DMS153 treated with DMSO at 0.1 percent for 48 hours (cell line): ENCODE data around the gene GLRB.
A peak's percentile ranks its signal among the peaks of the same experiment; 100 is the strongest.
"Not testable (repeated sequence)": the region's sequence is repeated elsewhere in the genome, so short reads cannot be mapped to it uniquely, and the experiment has no call there.

Experiments
- DNase-seq: peaks from one replicate; lab custom pipeline; 2025; ENCODE audit not compliant: unreplicated experiment; lab: John Stamatoyannopoulos, UW

GLRB gene

GRCh38 chr4:157075811-157076577 is at the start of gene GLRB:
GLRB (plus strand) TSS chr4:157076150; CDS start chr4:157078025, 1,875 bp downstream.
- DNase-seq = no peak

- no peak for DNase-seq
Observed at GRCh38 chr4:157035471-157035870, 40.5 kb upstream of the GLRB start.

- no peak for DNase-seq
Observed at GRCh38 chr4:157040405-157040804, 35.5 kb upstream of the GLRB start.

- DNase-seq = no peak
Observed at GRCh38 chr4:157043131-157043530, 32.8 kb upstream of the GLRB start.

GRCh38 chr4:157045507-157046127 is 30.3 kb upstream of the GLRB start:
- peak; percentile 29 for DNase-seq

GRCh38 chr4:157048248-157048647 is 27.7 kb upstream of the GLRB start:
- DNase-seq = no peak

GRCh38 chr4:157050561-157050960 is 25.4 kb upstream of the GLRB start:
- DNase-seq = no peak

GRCh38 chr4:157052429-157053040 is 23.4 kb upstream of the GLRB start:
- no peak for DNase-seq

- DNase-seq = no peak
Observed at GRCh38 chr4:157057218-157057617, 18.7 kb upstream of the GLRB start.

- not testable (repeated sequence) for DNase-seq
Observed at GRCh38 chr4:157058899-157059298, 17.1 kb upstream of the GLRB start.

- DNase-seq = no peak
Observed at GRCh38 chr4:157072002-157072401, 3.9 kb upstream of the GLRB start.

- DNase-seq = no peak
Observed at GRCh38 chr4:157075401-157075800, 549 bp upstream of the GLRB start.

GRCh38 chr4:157076578-157076947 is 613 bp downstream of the GLRB start:
- no peak for DNase-seq

GRCh38 chr4:157079441-157079840 is 3.5 kb downstream of the GLRB start:
- no peak for DNase-seq

- no peak for DNase-seq
Observed at GRCh38 chr4:157080605-157081004, 4.7 kb downstream of the GLRB start.

- DNase-seq = no peak
Observed at GRCh38 chr4:157095716-157096115, 19.8 kb downstream of the GLRB start.

- DNase-seq = no peak
Observed at GRCh38 chr4:157096439-157096838, 20.5 kb downstream of the GLRB start.

GRCh38 chr4:157099506-157099905 is 23.6 kb downstream of the GLRB start:
- no peak for DNase-seq

GRCh38 chr4:157104541-157104940 is 28.6 kb downstream of the GLRB start:
- DNase-seq = no peak

GRCh38 chr4:157114671-157115070 is 38.7 kb downstream of the GLRB start:
- DNase-seq = no peak

GRCh38 chr4:157115613-157116335 is 39.8 kb downstream of the GLRB start:
- DNase-seq = no peak

GRCh38 chr4:157121401-157121800 is 45.5 kb downstream of the GLRB start:
- no peak for DNase-seq
